Measurements from ENCODE around the gene RPN2. TPM values are rescaled to one million over a fixed set of nuclear protein-coding genes. Genes with fewer than 3 reads are reported as not detected.

RPN2 gene
- total and polyA plus RNA-seq, 2 of the 13 experiments (the other 11 are each of a cell fraction or from before 2014, with no cell fraction given) = 587 to 1,818 TPM

DNA sequence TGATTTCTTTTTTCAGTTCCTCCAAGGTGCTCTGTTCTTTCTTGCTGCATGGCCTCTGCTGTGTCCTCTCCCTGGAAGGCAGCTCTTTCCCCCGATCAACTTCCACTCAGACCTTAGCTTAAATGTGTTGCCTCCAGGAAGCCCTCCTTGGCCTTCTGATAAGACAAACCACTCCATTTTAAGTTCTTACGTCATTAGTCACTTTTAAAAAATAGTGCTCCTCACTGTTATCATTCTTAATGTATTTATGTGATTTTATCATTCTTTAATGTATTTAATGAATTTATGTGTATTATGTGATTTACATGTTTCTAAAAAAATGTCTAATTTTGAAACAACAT, 98.1 kb downstream of the RPN2 start (continued):
- TF ChIP-seq, protein P1, sequence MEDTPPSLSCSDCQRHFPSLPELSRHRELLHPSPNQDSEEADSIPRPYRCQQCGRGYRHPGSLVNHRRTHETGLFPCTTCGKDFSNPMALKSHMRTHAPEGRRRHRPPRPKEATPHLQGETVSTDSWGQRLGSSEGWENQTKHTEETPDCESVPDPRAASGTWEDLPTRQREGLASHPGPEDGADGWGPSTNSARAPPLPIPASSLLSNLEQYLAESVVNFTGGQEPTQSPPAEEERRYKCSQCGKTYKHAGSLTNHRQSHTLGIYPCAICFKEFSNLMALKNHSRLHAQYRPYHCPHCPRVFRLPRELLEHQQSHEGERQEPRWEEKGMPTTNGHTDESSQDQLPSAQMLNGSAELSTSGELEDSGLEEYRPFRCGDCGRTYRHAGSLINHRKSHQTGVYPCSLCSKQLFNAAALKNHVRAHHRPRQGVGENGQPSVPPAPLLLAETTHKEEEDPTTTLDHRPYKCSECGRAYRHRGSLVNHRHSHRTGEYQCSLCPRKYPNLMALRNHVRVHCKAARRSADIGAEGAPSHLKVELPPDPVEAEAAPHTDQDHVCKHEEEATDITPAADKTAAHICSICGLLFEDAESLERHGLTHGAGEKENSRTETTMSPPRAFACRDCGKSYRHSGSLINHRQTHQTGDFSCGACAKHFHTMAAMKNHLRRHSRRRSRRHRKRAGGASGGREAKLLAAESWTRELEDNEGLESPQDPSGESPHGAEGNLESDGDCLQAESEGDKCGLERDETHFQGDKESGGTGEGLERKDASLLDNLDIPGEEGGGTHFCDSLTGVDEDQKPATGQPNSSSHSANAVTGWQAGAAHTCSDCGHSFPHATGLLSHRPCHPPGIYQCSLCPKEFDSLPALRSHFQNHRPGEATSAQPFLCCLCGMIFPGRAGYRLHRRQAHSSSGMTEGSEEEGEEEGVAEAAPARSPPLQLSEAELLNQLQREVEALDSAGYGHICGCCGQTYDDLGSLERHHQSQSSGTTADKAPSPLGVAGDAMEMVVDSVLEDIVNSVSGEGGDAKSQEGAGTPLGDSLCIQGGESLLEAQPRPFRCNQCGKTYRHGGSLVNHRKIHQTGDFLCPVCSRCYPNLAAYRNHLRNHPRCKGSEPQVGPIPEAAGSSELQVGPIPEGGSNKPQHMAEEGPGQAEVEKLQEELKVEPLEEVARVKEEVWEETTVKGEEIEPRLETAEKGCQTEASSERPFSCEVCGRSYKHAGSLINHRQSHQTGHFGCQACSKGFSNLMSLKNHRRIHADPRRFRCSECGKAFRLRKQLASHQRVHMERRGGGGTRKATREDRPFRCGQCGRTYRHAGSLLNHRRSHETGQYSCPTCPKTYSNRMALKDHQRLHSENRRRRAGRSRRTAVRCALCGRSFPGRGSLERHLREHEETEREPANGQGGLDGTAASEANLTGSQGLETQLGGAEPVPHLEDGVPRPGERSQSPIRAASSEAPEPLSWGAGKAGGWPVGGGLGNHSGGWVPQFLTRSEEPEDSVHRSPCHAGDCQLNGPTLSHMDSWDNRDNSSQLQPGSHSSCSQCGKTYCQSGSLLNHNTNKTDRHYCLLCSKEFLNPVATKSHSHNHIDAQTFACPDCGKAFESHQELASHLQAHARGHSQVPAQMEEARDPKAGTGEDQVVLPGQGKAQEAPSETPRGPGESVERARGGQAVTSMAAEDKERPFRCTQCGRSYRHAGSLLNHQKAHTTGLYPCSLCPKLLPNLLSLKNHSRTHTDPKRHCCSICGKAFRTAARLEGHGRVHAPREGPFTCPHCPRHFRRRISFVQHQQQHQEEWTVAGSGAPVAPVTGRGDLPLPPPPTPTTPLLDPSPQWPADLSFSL (CRISPR knock-in tag; IDR thresholded peaks at IDR 0.05) = no peak
- TF ChIP-seq, protein P2, sequence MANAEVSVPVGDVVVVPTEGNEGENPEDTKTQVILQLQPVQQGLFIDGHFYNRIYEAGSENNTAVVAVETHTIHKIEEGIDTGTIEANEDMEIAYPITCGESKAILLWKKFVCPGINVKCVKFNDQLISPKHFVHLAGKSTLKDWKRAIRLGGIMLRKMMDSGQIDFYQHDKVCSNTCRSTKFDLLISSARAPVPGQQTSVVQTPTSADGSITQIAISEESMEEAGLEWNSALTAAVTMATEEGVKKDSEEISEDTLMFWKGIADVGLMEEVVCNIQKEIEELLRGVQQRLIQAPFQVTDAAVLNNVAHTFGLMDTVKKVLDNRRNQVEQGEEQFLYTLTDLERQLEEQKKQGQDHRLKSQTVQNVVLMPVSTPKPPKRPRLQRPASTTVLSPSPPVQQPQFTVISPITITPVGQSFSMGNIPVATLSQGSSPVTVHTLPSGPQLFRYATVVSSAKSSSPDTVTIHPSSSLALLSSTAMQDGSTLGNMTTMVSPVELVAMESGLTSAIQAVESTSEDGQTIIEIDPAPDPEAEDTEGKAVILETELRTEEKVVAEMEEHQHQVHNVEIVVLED (CRISPR knock-in tag; IDR thresholded peaks at IDR 0.05; ENCODE audit: borderline replicate concordance) = no peak
- TF ChIP-seq ZNF367 (CRISPR knock-in tag; IDR thresholded peaks at IDR 0.05; ENCODE audit: borderline replicate concordance) = no peak
- TF ChIP-seq AGO2 (optimal IDR thresholded peaks at IDR 0.05; ENCODE audit: low read depth, low read length) = no peak
- TF ChIP-seq HMGA1 (CRISPR knock-in tag; conservative IDR thresholded peaks at IDR 0.05) = no peak
- TF ChIP-seq, protein P3, sequence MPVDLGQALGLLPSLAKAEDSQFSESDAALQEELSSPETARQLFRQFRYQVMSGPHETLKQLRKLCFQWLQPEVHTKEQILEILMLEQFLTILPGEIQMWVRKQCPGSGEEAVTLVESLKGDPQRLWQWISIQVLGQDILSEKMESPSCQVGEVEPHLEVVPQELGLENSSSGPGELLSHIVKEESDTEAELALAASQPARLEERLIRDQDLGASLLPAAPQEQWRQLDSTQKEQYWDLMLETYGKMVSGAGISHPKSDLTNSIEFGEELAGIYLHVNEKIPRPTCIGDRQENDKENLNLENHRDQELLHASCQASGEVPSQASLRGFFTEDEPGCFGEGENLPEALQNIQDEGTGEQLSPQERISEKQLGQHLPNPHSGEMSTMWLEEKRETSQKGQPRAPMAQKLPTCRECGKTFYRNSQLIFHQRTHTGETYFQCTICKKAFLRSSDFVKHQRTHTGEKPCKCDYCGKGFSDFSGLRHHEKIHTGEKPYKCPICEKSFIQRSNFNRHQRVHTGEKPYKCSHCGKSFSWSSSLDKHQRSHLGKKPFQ (CRISPR knock-in tag; IDR thresholded peaks at IDR 0.05; ENCODE audit: insufficient replicate concordance) = no peak
- no peak for TF ChIP-seq ZNF24 (IDR thresholded peaks at IDR 0.05)
- TF ChIP-seq, protein P4, sequence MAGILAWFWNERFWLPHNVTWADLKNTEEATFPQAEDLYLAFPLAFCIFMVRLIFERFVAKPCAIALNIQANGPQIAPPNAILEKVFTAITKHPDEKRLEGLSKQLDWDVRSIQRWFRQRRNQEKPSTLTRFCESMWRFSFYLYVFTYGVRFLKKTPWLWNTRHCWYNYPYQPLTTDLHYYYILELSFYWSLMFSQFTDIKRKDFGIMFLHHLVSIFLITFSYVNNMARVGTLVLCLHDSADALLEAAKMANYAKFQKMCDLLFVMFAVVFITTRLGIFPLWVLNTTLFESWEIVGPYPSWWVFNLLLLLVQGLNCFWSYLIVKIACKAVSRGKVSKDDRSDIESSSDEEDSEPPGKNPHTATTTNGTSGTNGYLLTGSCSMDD (CRISPR knock-in tag; IDR thresholded peaks at IDR 0.05) = no peak
- TF ChIP-seq, protein P5, sequence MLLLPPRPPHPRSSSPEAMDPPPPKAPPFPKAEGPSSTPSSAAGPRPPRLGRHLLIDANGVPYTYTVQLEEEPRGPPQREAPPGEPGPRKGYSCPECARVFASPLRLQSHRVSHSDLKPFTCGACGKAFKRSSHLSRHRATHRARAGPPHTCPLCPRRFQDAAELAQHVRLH (CRISPR knock-in tag; IDR thresholded peaks at IDR 0.05; ENCODE audit: borderline replicate concordance, low read depth) = no peak
- TF ChIP-seq ZFP36 (IDR thresholded peaks at IDR 0.05; ENCODE audit: borderline replicate concordance, low read depth, low read length, partially characterized antibody) = peak; percentile 65

All from HepG2 (cell line).